H9 (cell line): Measurements from ENCODE around the gene DSE. TPM values are rescaled to one million over a fixed set of nuclear protein-coding genes. Genes with fewer than 3 reads are reported as not detected.

Experiments
- DNase-seq: peaks from one replicate; pipeline ENCODE4 v3.0.0-alpha.2; 2017
- H2AFZ ChIP-seq: one replicate; pipeline ENCODE4 v1.6.1; 2013; ENCODE audit warnings: mild to moderate bottlenecking, low read length, control low read depth, moderate library complexity
- H2AK5ac ChIP-seq: 2 replicates; pipeline ENCODE4 v1.6.1; 2013; ENCODE audit warnings: low read length, control low read depth, mixed read lengths; ENCODE audit not compliant: insufficient read length
- H2BK120ac ChIP-seq: one replicate; pipeline ENCODE4 v1.6.1; 2013; ENCODE audit warnings: low read depth, mild to moderate bottlenecking, low read length, control low read depth, inconsistent platforms; ENCODE audit not compliant: poor library complexity, severe bottlenecking
- H2BK12ac ChIP-seq: 2 replicates; pipeline ENCODE4 v1.6.1; 2013; ENCODE audit warnings: low read length, control low read depth, mixed read lengths, low read depth; ENCODE audit not compliant: insufficient read length
- H2BK15ac ChIP-seq: 2 replicates; pipeline ENCODE4 v1.6.1; 2013; ENCODE audit warnings: low read depth, low read length, control low read depth
- H2BK20ac ChIP-seq: one replicate; pipeline ENCODE4 v1.6.1; 2013; ENCODE audit warnings: low read depth, mild to moderate bottlenecking, low read length, control low read depth, inconsistent platforms; ENCODE audit not compliant: poor library complexity, severe bottlenecking
- H2BK5ac ChIP-seq: 2 replicates; pipeline ENCODE4 v1.6.1; 2013; ENCODE audit warnings: low read length, control low read depth, mixed read lengths; ENCODE audit not compliant: insufficient read length
- H3K14ac ChIP-seq: 2 replicates; pipeline ENCODE4 v1.6.1; 2013; ENCODE audit warnings: low read length, control low read depth; ENCODE audit not compliant: insufficient read depth
- H3K18ac ChIP-seq: 2 replicates; pipeline ENCODE4 v1.6.1; 2013; ENCODE audit warnings: low read depth, mild to moderate bottlenecking, mixed read lengths, low read length, control low read depth; ENCODE audit not compliant: insufficient read length
- H3K23ac ChIP-seq: 2 replicates; pipeline ENCODE4 v1.6.1; 2013; ENCODE audit warnings: low read length, control low read depth, mixed read lengths, low read depth; ENCODE audit not compliant: insufficient read length
- H3K23me2 ChIP-seq: 2 replicates; pipeline ENCODE4 v1.6.1; 2013; ENCODE audit warnings: low read depth, mild to moderate bottlenecking, mixed read lengths, low read length, control low read depth; ENCODE audit not compliant: insufficient read length, poor library complexity, severe bottlenecking
- H3K27ac ChIP-seq: 2 replicates; pipeline ENCODE4 v1.5.1; 2013; ENCODE audit warnings: low read length, control low read depth, mixed read lengths, low read depth; ENCODE audit not compliant: insufficient read length
- H3K27me3 ChIP-seq: 2 replicates; pipeline ENCODE4 v1.6.1; 2013; ENCODE audit warnings: low read length, control low read depth, inconsistent platforms; ENCODE audit not compliant: insufficient read depth
- H3K4ac ChIP-seq: 2 replicates; pipeline ENCODE4 v1.6.1; 2013; ENCODE audit warnings: low read depth, mild to moderate bottlenecking, control low read depth, inconsistent platforms, low read length, moderate library complexity
- H3K4me1 ChIP-seq: 2 replicates; pipeline ENCODE4 v1.6.1; 2013; ENCODE audit warnings: low read length, control low read depth, inconsistent platforms; ENCODE audit not compliant: insufficient read depth
- H3K4me2 ChIP-seq: 2 replicates; pipeline ENCODE4 v1.6.1; 2013; ENCODE audit warnings: low read length, control low read depth, mixed read lengths; ENCODE audit not compliant: insufficient read length, insufficient read depth
- H3K56ac ChIP-seq: 2 replicates; pipeline ENCODE4 v1.6.1; 2013; ENCODE audit warnings: low read depth, mild to moderate bottlenecking, mixed read lengths, low read length, control low read depth; ENCODE audit not compliant: insufficient read length
- H3K79me1 ChIP-seq: 2 replicates; pipeline ENCODE4 v1.6.1; 2013; ENCODE audit warnings: low read depth, mild to moderate bottlenecking, moderate library complexity, low read length, control low read depth, inconsistent platforms; ENCODE audit not compliant: insufficient read depth, poor library complexity, severe bottlenecking
- H3K79me2 ChIP-seq: 2 replicates; pipeline ENCODE4 v1.6.1; 2013; ENCODE audit warnings: low read length, control low read depth, inconsistent platforms; ENCODE audit not compliant: insufficient read depth
- H3K9ac ChIP-seq: 2 replicates; pipeline ENCODE4 v1.6.1; 2013; ENCODE audit warnings: low read length, control low read depth, mixed read lengths; ENCODE audit not compliant: insufficient read length; ENCODE audit errors: extremely low read depth
- H3K9me3 ChIP-seq: one replicate; pipeline ENCODE4 v1.6.1; 2013; ENCODE audit warnings: low read depth, low read length, inconsistent platforms; ENCODE audit not compliant: control insufficient read depth
- H3T11ph ChIP-seq: one replicate; pipeline ENCODE4 v1.6.1; 2013; ENCODE audit warnings: mild to moderate bottlenecking, low read length, control low read depth, inconsistent platforms
- H4K20me1 ChIP-seq: one replicate; pipeline ENCODE4 v1.6.1; 2013; ENCODE audit not compliant: control insufficient read depth, insufficient read length, insufficient read depth
- H4K5ac ChIP-seq: 2 replicates; pipeline ENCODE4 v1.6.1; 2013; ENCODE audit warnings: low read depth, mild to moderate bottlenecking, mixed read lengths, low read length, control low read depth; ENCODE audit not compliant: insufficient read length
- H4K8ac ChIP-seq: replicated peaks from 2 replicates; pipeline ENCODE4 v1.6.1; 2013; ENCODE audit warnings: low read length, control low read depth, mixed read lengths, low read depth; ENCODE audit not compliant: insufficient read length
- H4K91ac ChIP-seq: 2 replicates; pipeline ENCODE4 v1.6.1; 2013; ENCODE audit warnings: low read depth, mild to moderate bottlenecking, moderate library complexity, mixed read lengths, low read length, control low read depth; ENCODE audit not compliant: insufficient read length
- H3K27ac Mint-ChIP-seq, 3 experiments: 2 replicates in 2 of 3; 3 replicates in 1 of 3; pipeline ENCODE4 v1.8.0; 2020 to 2021; ENCODE audit warnings: mixed read lengths in 3 of 3, mild to moderate bottlenecking in 1 of 3, moderate library complexity in 1 of 3
- H3K27me3 Mint-ChIP-seq: 2 replicates; pipeline ENCODE4 v1.8.0; 2021; ENCODE audit warnings: low read depth, mild to moderate bottlenecking, moderate library complexity, mixed read lengths
- H3K36me3 Mint-ChIP-seq, 3 experiments: 2 replicates in 2 of 3; 3 replicates in 1 of 3; pipeline ENCODE4 v1.8.0; 2020 to 2021; ENCODE audit warnings: low read depth in 3 of 3, mixed read lengths in 3 of 3; ENCODE audit not compliant: insufficient read depth in 1 of 3
- H3K4me1 Mint-ChIP-seq, 2 experiments: 2 replicates each; pipeline ENCODE4 v1.8.0; 2020; ENCODE audit warnings: mixed read lengths in 2 of 2
- H3K4me3 Mint-ChIP-seq, 2 experiments: 2 replicates in 1 of 2; 3 replicates in 1 of 2; pipeline ENCODE4 v1.8.0; 2020 to 2021; ENCODE audit warnings: mild to moderate bottlenecking in 2 of 2, mixed read lengths in 2 of 2, moderate library complexity in 1 of 2
- H3K9me3 Mint-ChIP-seq, 2 experiments: 2 replicates in 1 of 2; 3 replicates in 1 of 2; pipeline ENCODE4 v1.8.0; 2020; ENCODE audit warnings: mild to moderate bottlenecking in 2 of 2, mixed read lengths in 2 of 2, moderate library complexity in 1 of 2
- CTCF ChIP-seq: fragments of 200-600 bp; sonication (generic); conservative IDR thresholded peaks from 3 replicates; pipeline ENCODE4 v1.8.0; 2021; ENCODE audit warnings: antibody characterized with exemption, mild to moderate bottlenecking
- WGBS: extraction: QIAGEN DNeasy Blood & Tissue Kit; methylation state at CpG from one replicate; pipeline ENCODE4 v1.1.7; 2013; ENCODE audit warnings: missing lambda C conversion rate, low lambda C conversion rate, mixed read lengths; ENCODE audit not compliant: insufficient read length; ENCODE audit errors: extremely low coverage; 5-methylcytosine and 5-hydroxymethylcytosine counted together
- total RNA-seq: library from RNA; stranded (reverse); gene quantifications from 2 replicates; pipeline ENCODE4 v1.2.1, GENCODE V29; 2021

The DSE gene
- total RNA-seq, 1 experiment from 2014 or later = 45.6 TPM

DNA sequence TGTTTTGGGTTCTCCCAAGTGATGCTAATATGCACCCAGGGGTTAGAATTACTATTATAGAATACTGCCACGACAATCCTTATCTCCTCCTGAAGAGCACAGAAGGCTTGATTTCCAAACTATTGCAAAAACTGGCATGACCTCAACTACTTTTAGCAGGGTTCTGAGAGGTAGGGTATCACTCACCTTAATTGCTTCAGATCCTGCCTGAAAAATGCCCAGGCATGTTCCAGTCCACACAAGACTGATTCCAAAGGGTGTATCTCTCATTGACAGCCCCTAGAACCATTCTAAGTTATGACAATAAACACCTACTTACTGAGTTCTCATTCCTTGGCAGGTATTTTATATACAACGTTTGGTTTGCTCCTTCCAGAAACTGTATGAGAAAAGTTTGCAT is 5.0 kb upstream of the DSE start:
- no CpG with 5 or more reads among the region's 2 CpGs for WGBS
- H4K20me1 ChIP-seq = no peaks in the 10 kb centered on the region
- H3K36me3 Mint-ChIP-seq = no peaks in the 10 kb centered on the region; a peak in 1 of 7 replicates

More for the DNA sequence above, 5.0 kb upstream of the DSE start:
- H3K4me1 Mint-ChIP-seq = peaks cover 10% of the 10 kb centered on the region in 2 experiments
- Histone ChIP-seq H3K9ac (no peak overlapping the region), H2BK20ac (no peak overlapping the region), H3K4me2 (no peak overlapping the region), H3K18ac (no peak overlapping the region), H2BK5ac (no peak overlapping the region), H3K23me2 (peaks cover 7% of the 10 kb centered on the region), H3T11ph (no peak overlapping the region), H3K27me3 (no peaks in the 10 kb centered on the region), H3K9me3 (no peaks in the 10 kb centered on the region), H3K4ac (no peak overlapping the region), H2BK15ac (no peak overlapping the region), H3K4me1 (no peaks in the 10 kb centered on the region), H2AFZ (no peak overlapping the region), H4K5ac (no peak overlapping the region), H3K56ac (no peak overlapping the region), H2BK12ac (no peak overlapping the region), H4K8ac (no peak overlapping the region), H3K27ac (no peak overlapping the region), H2BK120ac (no peak overlapping the region), H3K14ac (no peak overlapping the region), H4K91ac (no peak overlapping the region), H3K23ac (no peak overlapping the region), H3K79me2 (no peaks in the 10 kb centered on the region), H2AK5ac (no peak overlapping the region), H3K79me1 (no peaks in the 10 kb centered on the region)
- DNase-seq = no peak
- TF ChIP-seq CTCF = no peak
- no peak overlapping the region for H3K4me3 Mint-ChIP-seq
- H3K27me3 Mint-ChIP-seq = no peaks in the 10 kb centered on the region
- no peak overlapping the region for H3K27ac Mint-ChIP-seq
- H3K9me3 Mint-ChIP-seq = no peaks in the 10 kb centered on the region
